ENCODE results near the gene TANC1. TPM values are rescaled to one million over a fixed set of nuclear protein-coding genes. Genes with fewer than 3 reads are reported as not detected.
A peak's percentile ranks its signal among the peaks of the same experiment; 100 is the strongest.

The TANC1 gene
- total and polyA plus RNA-seq, 7 donors: 3.6 to 74.5 (median 47.0) TPM

- Histone ChIP-seq H3K27ac (no peak overlapping the region), H3K27me3 (no peaks in the 10 kb centered on the region), H3K9me3 (no peaks in the 10 kb centered on the region), H3K4me3 (no peak overlapping the region), H3K36me3 (no peaks in the 10 kb centered on the region), H3K4me1 (peaks cover 0 to 27% (median 20%) of the 10 kb centered on the region in 4 donors)
- intact Hi-C loops (cut with DNase I): no loop called here
- 95% methylated on average over 5 of the region's 5 CpGs for WGBS, 2 donors
- no peak for TF ChIP-seq CTCF (IDR thresholded peaks at IDR 0.05)
- no peak for TF ChIP-seq POLR2A (IDR thresholded peaks at IDR 0.05)
- TF ChIP-seq EP300 (IDR thresholded peaks at IDR 0.05): no peak
- TF ChIP-seq POLR2AphosphoS5 (IDR thresholded peaks at IDR 0.05): no peak
- DNase-seq: no peak
Observed at GRCh38 chr2:159145745-159146354, 177.4 kb downstream of the TANC1 start.

GRCh38 chr2:159146996-159147666 lies 178.7 kb downstream of the TANC1 start:
- peaks cover 0 to 3% (median 0%) of the 10 kb centered on the region in 4 donors for H3K36me3 ChIP-seq
- 11 to 35% methylated on average over 14 of the region's 14 CpGs for WGBS, 2 donors
- H3K27me3 ChIP-seq: no peaks in the 10 kb centered on the region
- H3K4me3 ChIP-seq: no peak overlapping the region
- intact Hi-C loops (cut with DNase I): no loop called here
- H3K4me1 ChIP-seq: peaks cover 0 to 38% (median 23%) of the 10 kb centered on the region in 4 donors
- DNase-seq: no peak
- no peak for TF ChIP-seq POLR2A (IDR thresholded peaks at IDR 0.05)
- no peak for TF ChIP-seq EP300 (IDR thresholded peaks at IDR 0.05)
- no peak for TF ChIP-seq CTCF (IDR thresholded peaks at IDR 0.05)
- TF ChIP-seq POLR2AphosphoS5 (IDR thresholded peaks at IDR 0.05): no peak
- H3K9me3 ChIP-seq: no peaks in the 10 kb centered on the region
- H3K27ac ChIP-seq: peak overlapping the region; percentile 2 to 14 (median 8)

GRCh38 chr2:159147690-159148089 lies 179.2 kb downstream of the TANC1 start:
- intact Hi-C loops (cut with DNase I): no loop called here
- no peak for DNase-seq
- Histone ChIP-seq H3K9me3 (no peaks in the 10 kb centered on the region), H3K4me1 (peaks cover 0 to 38% (median 23%) of the 10 kb centered on the region in 4 donors), H3K27ac (peak overlapping the region in 3 of 4 donors; percentile 2 to 11 (median 5)), H3K27me3 (no peaks in the 10 kb centered on the region), H3K36me3 (peaks cover 0 to 3% (median 0%) of the 10 kb centered on the region in 4 donors), H3K4me3 (no peak overlapping the region)
- no peak for TF ChIP-seq POLR2AphosphoS5 (IDR thresholded peaks at IDR 0.05)
- no peak for TF ChIP-seq CTCF (IDR thresholded peaks at IDR 0.05)
- TF ChIP-seq POLR2A (IDR thresholded peaks at IDR 0.05): no peak
- TF ChIP-seq EP300 (IDR thresholded peaks at IDR 0.05): no peak
- 62 to 80% methylated on average over 3 of the region's 3 CpGs for WGBS, 2 donors

- Histone ChIP-seq H3K4me3 (no peak overlapping the region), H3K9me3 (no peaks in the 10 kb centered on the region), H3K36me3 (peaks cover 0 to 11% (median 1%) of the 10 kb centered on the region in 4 donors), H3K27me3 (no peaks in the 10 kb centered on the region), H3K27ac (no peak overlapping the region), H3K4me1 (peaks cover 0 to 43% (median 28%) of the 10 kb centered on the region in 4 donors)
- WGBS, 2 donors: 93 to 96% methylated on average over 8 of the region's 8 CpGs
- TF ChIP-seq POLR2AphosphoS5 (IDR thresholded peaks at IDR 0.05): no peak
- no peak for TF ChIP-seq EP300 (IDR thresholded peaks at IDR 0.05)
- TF ChIP-seq POLR2A (IDR thresholded peaks at IDR 0.05): no peak
- TF ChIP-seq CTCF (IDR thresholded peaks at IDR 0.05): no peak
- intact Hi-C loops (cut with DNase I): no loop called here
- DNase-seq: no peak
Observed at GRCh38 chr2:159148901-159149300, 180.5 kb downstream of the TANC1 start.

Measured in sigmoid colon (tissue), 7 donors.